ENCODE data around the gene AIFM1.
A peak's percentile ranks its signal among the peaks of the same experiment; 100 is the strongest.

The AIFM1 gene

DNA sequence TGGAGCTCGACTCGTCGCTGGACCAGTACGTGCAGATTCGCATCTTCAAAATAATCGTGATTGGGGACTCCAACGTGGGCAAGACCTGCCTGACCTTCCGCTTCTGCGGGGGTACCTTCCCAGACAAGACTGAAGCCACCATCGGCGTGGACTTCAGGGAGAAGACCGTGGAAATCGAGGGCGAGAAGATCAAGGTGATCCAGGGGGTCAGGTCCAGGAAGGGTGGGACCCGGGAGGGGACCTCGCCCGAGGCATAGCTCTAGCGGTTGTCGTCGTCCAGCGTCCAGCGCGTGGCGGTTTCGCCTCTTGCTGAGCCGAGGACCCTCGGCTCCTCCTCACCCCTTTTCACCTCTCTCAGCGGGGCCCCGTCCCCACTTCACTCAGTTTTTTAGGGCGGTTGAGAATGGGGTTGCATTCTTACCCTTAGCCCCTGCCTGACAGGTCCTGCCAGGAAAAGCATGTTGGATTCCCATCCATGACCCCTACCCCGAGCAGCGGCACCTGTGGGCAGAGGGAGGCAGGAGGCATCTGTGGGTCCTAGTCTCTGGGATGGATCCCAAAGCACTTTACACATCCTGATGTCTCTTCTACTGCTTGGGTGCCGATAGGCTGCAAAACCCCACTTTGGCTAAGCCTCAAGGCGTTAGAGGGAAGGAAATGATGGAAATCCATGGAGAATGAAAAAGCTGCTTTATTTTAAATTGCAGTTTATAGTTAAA is 6.6 kb upstream of the AIFM1 start:
- in situ Hi-C loops (cut with MboI; ENCODE audit: low pct_unique_long_range_greater_than_20kb, low sequenced_read_pairs, unreplicated experiment): loop anchor here (10.0 kb wide), 1 partner anchor 97 kb away; no protein-coding TSS in a partner anchor
- DNase-seq (ENCODE audit: low spot score): no peak
- TF ChIP-seq, protein P1, sequence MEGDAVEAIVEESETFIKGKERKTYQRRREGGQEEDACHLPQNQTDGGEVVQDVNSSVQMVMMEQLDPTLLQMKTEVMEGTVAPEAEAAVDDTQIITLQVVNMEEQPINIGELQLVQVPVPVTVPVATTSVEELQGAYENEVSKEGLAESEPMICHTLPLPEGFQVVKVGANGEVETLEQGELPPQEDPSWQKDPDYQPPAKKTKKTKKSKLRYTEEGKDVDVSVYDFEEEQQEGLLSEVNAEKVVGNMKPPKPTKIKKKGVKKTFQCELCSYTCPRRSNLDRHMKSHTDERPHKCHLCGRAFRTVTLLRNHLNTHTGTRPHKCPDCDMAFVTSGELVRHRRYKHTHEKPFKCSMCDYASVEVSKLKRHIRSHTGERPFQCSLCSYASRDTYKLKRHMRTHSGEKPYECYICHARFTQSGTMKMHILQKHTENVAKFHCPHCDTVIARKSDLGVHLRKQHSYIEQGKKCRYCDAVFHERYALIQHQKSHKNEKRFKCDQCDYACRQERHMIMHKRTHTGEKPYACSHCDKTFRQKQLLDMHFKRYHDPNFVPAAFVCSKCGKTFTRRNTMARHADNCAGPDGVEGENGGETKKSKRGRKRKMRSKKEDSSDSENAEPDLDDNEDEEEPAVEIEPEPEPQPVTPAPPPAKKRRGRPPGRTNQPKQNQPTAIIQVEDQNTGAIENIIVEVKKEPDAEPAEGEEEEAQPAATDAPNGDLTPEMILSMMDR (IDR thresholded peaks at IDR 0.05; ENCODE audit: extremely low read depth, insufficient read depth, missing control alignments): no peak

DNA sequence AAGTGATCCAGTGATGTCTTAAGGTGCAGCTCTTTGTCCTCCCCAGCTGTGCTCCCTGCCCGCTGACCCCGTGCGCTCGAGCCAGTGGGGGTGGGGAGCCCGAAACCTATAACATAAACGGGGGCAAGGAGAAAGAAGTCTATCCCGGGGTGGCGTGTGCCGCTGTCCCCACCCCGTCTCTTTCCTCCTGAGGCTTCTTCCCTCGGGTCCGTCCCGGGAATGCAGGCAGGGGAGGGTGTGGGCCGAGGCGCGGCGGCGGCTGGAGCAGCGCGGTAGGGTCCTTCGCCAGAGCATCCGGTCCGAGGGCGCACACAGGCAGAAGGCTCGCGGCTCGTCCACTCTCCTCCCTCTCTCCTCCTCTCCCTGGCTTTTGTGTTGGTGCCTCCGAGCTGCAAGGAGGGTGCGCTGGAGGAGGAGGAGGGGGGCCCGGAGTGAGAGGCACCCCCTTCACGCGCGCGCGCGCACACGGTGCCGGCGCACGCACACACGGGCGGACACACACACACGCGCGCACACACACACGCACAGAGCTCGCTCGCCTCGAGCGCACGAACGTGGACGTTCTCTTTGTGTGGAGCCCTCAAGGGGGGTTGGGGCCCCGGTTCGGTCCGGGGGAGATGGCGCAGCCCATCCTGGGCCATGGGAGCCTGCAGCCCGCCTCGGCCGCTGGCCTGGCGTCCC is 5.9 kb upstream of the AIFM1 start, which contains the start of gene RAB33A:
RAB33A (plus strand) TSS at position 517 of the 681 bp plus-strand sequence; CDS start at position 618, 101 bp downstream.
- in situ Hi-C loops (cut with MboI; ENCODE audit: low pct_unique_long_range_greater_than_20kb, low sequenced_read_pairs, unreplicated experiment): loop anchor here (10.0 kb wide), 1 partner anchor 97 kb away; no protein-coding TSS in a partner anchor
- TF ChIP-seq, protein P1 (IDR thresholded peaks at IDR 0.05; ENCODE audit: extremely low read depth, insufficient read depth, missing control alignments): no peak
- DNase-seq (ENCODE audit: low spot score): no peak

DNA sequence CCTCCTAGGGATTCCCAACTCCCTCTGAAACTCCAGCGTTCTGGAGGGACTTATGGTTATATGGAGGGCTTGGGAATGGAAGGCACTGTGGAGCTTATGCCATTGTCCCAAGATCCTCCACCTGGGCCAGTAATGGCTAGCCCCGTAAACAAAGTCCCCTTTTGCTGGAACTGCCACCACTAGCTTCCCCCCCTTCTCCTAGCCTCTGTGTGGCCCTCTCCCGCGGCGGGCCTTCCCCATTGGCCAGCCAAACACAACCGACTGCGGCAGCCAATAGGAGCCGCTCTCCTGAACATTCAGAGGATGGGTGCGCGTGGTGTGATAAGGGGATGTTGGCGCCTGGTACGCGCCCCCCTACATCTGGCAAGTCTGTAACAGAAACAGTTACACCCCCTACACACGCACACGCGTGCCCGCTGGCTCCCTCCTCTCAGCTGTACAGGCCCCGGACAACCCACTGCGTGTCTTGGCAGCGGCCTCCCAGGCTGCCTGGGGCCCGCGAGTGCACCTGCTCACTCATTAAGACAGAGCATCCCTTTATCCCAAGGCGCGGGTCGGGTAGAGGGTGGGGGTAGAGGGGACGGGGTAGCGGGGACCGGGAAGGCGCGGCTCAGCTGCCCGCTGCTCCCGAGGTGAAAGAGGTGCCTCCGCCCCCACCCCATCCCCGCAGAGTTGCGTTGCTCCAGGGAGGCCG is 5.3 kb upstream of the AIFM1 start:
- DNase-seq (ENCODE audit: low spot score): peak; percentile 79

DNA sequence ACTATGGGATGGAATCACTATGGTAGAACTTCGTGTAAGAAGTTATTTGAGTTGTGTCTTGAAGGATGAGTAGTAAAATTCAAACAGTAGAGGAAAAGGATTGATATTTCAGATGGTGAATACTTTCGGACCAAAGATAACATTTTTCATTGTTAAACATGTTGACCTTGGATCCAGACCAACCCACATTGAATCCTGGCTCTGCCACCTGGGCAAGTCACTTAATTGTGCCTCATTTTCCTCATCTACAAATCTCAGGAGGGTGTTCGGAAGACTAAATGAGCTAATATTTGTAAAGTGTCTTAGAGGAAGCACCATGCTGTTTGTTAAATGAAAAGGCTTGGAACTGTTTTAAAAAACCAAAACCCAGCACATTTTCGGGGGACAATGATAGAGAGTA is 1.4 kb upstream of the AIFM1 start:
- DNase-seq (ENCODE audit: low spot score): no peak
- in situ Hi-C loops (cut with MboI; ENCODE audit: low pct_unique_long_range_greater_than_20kb, low sequenced_read_pairs, unreplicated experiment): no loop called here
- TF ChIP-seq, protein P1 (IDR thresholded peaks at IDR 0.05; ENCODE audit: extremely low read depth, insufficient read depth, missing control alignments): no peak

More for the DNA sequence above, 5.3 kb upstream of the AIFM1 start:
- in situ Hi-C loops (cut with MboI; ENCODE audit: low pct_unique_long_range_greater_than_20kb, low sequenced_read_pairs, unreplicated experiment): loop anchor here (10.0 kb wide), 1 partner anchor 96 kb away; no protein-coding TSS in a partner anchor
- TF ChIP-seq, protein P1 (IDR thresholded peaks at IDR 0.05; ENCODE audit: extremely low read depth, insufficient read depth, missing control alignments): no peak

DNA sequence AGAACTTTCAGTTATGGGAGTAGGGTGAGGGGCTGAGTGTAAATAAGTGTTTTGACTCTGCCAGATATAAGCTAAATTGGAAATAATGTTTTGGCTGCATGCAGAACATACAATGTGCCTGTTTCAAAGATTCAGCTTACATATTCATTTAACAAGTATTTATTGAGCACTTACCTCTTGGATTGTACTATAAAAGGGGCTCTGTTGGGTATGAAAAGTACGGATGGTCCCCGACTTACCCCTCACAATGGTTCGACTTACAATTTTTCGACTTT is 799 bp upstream of the AIFM1 start:
- in situ Hi-C loops (cut with MboI; ENCODE audit: low pct_unique_long_range_greater_than_20kb, low sequenced_read_pairs, unreplicated experiment): no loop called here
- TF ChIP-seq, protein P1 (IDR thresholded peaks at IDR 0.05; ENCODE audit: extremely low read depth, insufficient read depth, missing control alignments): no peak
- DNase-seq (ENCODE audit: low spot score): no peak

DNA sequence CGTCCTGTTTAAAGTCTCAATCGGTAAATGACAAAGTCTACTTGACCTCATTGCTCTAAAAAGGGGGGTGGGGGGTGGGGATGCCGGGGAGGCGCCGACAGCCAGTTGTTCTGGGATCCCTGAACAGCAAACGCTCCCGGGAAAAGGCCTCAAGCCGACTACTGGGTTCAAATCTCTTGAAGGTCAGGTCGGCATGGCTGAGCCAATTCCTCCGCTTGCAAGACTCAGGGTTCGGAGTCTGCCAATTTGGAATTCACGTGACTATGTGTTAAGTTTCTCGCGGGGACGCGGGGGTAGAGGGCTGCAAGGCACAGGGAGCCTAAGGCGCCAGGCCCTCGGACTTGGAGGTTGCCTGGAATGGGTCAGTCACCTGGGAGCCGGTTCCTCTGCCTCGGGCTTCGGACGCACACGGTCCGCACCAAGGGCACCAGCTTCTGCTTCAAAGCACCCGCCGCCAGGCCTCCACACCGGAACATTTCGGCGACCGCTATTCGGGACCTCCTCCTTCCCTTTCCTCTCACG is 399 bp downstream of the AIFM1 start:
- in situ Hi-C loops (cut with MboI; ENCODE audit: low pct_unique_long_range_greater_than_20kb, low sequenced_read_pairs, unreplicated experiment): no loop called here
- TF ChIP-seq, protein P1 (IDR thresholded peaks at IDR 0.05; ENCODE audit: extremely low read depth, insufficient read depth, missing control alignments): no peak
- no peak for DNase-seq (ENCODE audit: low spot score)
